Activated naive CD8-positive, alpha-beta T cell treated with anti-CD3 and anti-CD28 coated beads for 36 hours (primary cell): Measurements from ENCODE around the gene MFNG. TPM values are rescaled to one million over a fixed set of nuclear protein-coding genes. Genes with fewer than 3 reads are reported as not detected.

Experiments used
- DNase-seq: peaks from one replicate; pipeline ENCODE4 v3.0.0; 2021
- H3K27ac Mint-ChIP-seq: one replicate; pipeline ENCODE4 v1.8.0; 2022; ENCODE audit warnings: mild to moderate bottlenecking, moderate library complexity, mixed read lengths
- H3K27me3 Mint-ChIP-seq: one replicate; pipeline ENCODE4 v1.8.0; 2022; ENCODE audit warnings: mild to moderate bottlenecking, mixed read lengths
- H3K36me3 Mint-ChIP-seq: one replicate; pipeline ENCODE4 v1.8.0; 2021; ENCODE audit warnings: mild to moderate bottlenecking, mixed read lengths
- H3K4me1 Mint-ChIP-seq: one replicate; pipeline ENCODE4 v1.8.0; 2021; ENCODE audit warnings: mixed read lengths
- H3K4me3 Mint-ChIP-seq: one replicate; pipeline ENCODE4 v1.8.0; 2022; ENCODE audit warnings: mild to moderate bottlenecking, moderate library complexity, mixed read lengths
- H3K9me3 Mint-ChIP-seq: one replicate; pipeline ENCODE4 v1.8.0; 2022; ENCODE audit warnings: mixed read lengths
- total RNA-seq, 2 experiments: library from RNA; stranded (reverse); gene quantifications; one replicate each; pipeline ENCODE4 v1.2.3, GENCODE V29; 2021

Gene MFNG
- total RNA-seq, 2 experiments from 2014 or later = 193 to 204 TPM

GRCh38 chr22:37462436-37462835 lies 23.7 kb downstream of the MFNG start:
- Mint-ChIP-seq H3K9me3 (no peaks in the 10 kb centered on the region), H3K27ac (no peak overlapping the region), H3K4me1 (peaks cover 11% of the 10 kb centered on the region), H3K36me3 (peaks cover 7% of the 10 kb centered on the region), H3K4me3 (no peak overlapping the region), H3K27me3 (no peaks in the 10 kb centered on the region)
- no peak for DNase-seq

GRCh38 chr22:37461961-37462360 lies 24.2 kb downstream of the MFNG start:
- peaks cover 14% of the 10 kb centered on the region for H3K4me1 Mint-ChIP-seq
- no peak for DNase-seq
- no peak overlapping the region for H3K27ac Mint-ChIP-seq
- no peaks in the 10 kb centered on the region for H3K9me3 Mint-ChIP-seq
- peaks cover 7% of the 10 kb centered on the region for H3K36me3 Mint-ChIP-seq
- H3K27me3 Mint-ChIP-seq = no peaks in the 10 kb centered on the region
- no peak overlapping the region for H3K4me3 Mint-ChIP-seq

GRCh38 chr22:37460684-37461083 lies 25.5 kb downstream of the MFNG start:
- Mint-ChIP-seq H3K4me1 (peaks cover 12% of the 10 kb centered on the region), H3K9me3 (no peaks in the 10 kb centered on the region), H3K4me3 (no peak overlapping the region), H3K27ac (no peak overlapping the region), H3K27me3 (no peaks in the 10 kb centered on the region), H3K36me3 (peaks cover 5% of the 10 kb centered on the region)
- DNase-seq = no peak

DNA sequence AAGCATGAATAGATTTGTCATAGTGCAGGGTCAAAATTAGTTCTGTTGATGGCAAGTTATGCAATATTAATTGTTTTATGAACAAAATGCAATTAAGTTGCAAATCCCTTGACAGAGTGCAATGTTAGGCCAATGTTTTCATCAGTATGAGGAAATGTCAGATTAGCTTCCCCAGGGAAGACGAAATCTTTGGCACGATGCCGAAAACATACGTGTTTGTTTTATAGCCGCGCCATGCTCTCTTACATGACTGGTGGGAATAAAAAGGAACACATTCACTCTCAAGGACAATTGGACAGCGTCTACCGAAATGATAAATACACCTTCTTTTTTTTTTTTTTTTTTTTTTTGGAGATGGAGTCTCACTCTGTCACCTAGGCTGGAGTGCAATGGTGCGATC lies 27.0 kb downstream of the MFNG start:
- H3K36me3 Mint-ChIP-seq = peaks cover 2% of the 10 kb centered on the region
- no peaks in the 10 kb centered on the region for H3K27me3 Mint-ChIP-seq
- H3K27ac Mint-ChIP-seq = no peak overlapping the region
- no peaks in the 10 kb centered on the region for H3K9me3 Mint-ChIP-seq
- peaks cover 7% of the 10 kb centered on the region for H3K4me1 Mint-ChIP-seq
- no peak overlapping the region for H3K4me3 Mint-ChIP-seq
- DNase-seq = no peak

DNA sequence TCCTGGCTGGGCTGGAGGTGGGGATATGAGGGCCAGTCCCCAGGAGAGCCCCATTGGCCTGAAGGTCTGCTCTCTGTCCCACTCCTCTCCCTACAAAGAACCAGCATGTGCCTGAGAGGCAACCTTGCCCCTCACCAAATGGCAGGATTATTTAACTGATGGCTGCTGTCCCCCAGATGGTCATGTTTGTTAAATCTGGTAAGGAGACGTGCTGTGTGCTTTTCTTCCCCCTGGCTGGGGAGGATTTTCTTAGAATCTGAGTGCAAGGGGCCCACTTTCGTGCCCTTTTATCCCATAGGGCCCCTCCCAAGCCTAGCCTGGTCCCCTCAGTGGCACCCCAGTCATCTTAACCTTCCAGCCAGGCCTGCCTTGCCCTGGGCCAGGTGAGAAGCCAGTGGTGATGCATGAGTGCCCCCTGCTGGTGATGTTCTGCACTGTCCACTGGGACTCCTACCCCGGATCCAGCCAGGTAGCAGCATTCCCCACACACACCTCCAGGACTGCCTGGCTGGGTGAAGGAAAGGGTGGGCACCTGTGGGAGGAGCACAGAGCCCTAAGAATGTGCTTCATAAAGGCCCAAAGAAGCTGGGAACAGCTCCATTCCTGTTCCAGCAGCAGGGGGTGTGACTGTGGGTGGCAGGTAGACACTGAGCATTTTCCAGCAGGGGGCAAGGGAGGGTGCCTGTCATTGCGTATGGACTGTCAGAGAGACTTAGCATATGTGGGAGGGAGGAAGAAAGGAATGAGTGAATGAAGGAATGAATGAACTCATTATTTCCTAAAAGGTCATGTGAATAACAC lies 28.9 kb downstream of the MFNG start:
- peak; percentile 76 for DNase-seq

DNA sequence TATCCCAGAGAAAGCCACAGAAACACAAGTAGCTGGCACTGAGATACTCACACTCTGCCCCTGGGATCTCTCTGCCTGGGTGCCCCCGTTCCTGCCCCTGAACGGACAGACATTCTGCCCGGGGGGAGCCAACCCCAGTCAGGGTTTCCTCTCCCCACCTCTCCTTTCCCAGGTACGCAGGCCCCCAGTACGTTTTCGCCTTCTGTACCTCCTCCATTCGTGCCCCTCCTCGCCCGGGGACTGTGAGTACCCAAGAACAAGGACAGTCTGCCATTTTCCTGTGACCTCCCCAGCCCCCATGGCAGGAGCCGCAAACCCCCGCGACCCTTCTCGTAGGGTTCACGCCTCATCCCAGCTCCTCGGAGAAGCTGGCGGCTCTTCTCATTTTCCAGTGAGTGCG lies 29.8 kb downstream of the MFNG start:
- Mint-ChIP-seq H3K27me3 (no peaks in the 10 kb centered on the region), H3K27ac (no peak overlapping the region)

More for the DNA sequence above, 28.9 kb downstream of the MFNG start:
- Mint-ChIP-seq H3K27me3 (no peaks in the 10 kb centered on the region), H3K36me3 (peaks cover 2% of the 10 kb centered on the region), H3K4me3 (no peak overlapping the region), H3K4me1 (peaks cover 5% of the 10 kb centered on the region), H3K9me3 (no peaks in the 10 kb centered on the region), H3K27ac (no peak overlapping the region)

GRCh38 chr22:37455896-37456295 lies 30.3 kb downstream of the MFNG start:
- Mint-ChIP-seq H3K4me3 (no peak overlapping the region), H3K4me1 (peaks cover 5% of the 10 kb centered on the region), H3K9me3 (no peaks in the 10 kb centered on the region), H3K27me3 (no peaks in the 10 kb centered on the region), H3K27ac (no peak overlapping the region), H3K36me3 (peaks cover 4% of the 10 kb centered on the region)
- DNase-seq = no peak

More for the DNA sequence above, 29.8 kb downstream of the MFNG start:
- H3K4me1 Mint-ChIP-seq = peaks cover 5% of the 10 kb centered on the region
- DNase-seq = no peak
- H3K4me3 Mint-ChIP-seq = no peak overlapping the region
- H3K36me3 Mint-ChIP-seq = peaks cover 2% of the 10 kb centered on the region
- H3K9me3 Mint-ChIP-seq = no peaks in the 10 kb centered on the region

DNA sequence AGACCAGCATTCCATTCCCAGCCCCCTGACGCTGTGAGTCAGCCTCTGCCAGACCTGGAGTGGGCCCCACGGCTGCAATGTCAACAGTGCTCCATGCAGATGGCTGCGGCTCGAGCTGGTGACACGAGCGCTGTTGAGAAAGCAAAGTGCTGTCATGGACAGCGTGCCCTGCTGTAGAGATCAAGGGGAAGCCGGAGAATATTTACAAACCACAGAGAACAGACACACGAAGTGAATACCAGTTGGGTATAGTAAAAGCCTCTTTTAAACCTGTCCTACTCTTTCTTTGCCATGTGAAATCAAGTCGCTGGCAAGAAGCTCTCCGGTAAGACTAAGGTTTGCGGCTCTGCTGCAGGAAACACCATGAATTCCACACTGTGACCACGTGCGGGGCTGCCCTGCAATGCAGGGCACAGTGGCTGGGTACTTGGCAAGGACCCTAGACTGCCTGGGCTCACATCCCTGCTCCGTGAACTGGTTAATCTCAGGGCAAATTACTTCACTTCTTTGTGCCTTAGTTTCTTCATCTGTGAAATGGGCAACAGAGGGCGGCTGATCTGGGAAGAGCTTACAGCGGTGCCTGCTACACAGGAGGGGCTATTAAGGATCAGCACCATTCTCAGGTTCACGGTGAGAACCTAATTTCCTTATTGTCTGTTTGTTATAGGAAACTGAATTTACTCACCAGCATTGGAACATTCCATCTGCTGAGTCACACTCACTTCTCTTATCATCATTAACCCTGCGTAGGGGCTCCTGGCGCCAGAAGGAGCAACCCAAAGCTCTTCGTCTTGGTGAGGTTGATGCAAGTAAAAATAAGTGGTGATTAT lies 31.1 kb downstream of the MFNG start:
- no peak for DNase-seq
- no peak overlapping the region for H3K4me3 Mint-ChIP-seq
- no peaks in the 10 kb centered on the region for H3K27me3 Mint-ChIP-seq
- H3K9me3 Mint-ChIP-seq = no peaks in the 10 kb centered on the region
- H3K4me1 Mint-ChIP-seq = peaks cover 12% of the 10 kb centered on the region
- H3K27ac Mint-ChIP-seq = no peak overlapping the region
- H3K36me3 Mint-ChIP-seq = peaks cover 2% of the 10 kb centered on the region

DNA sequence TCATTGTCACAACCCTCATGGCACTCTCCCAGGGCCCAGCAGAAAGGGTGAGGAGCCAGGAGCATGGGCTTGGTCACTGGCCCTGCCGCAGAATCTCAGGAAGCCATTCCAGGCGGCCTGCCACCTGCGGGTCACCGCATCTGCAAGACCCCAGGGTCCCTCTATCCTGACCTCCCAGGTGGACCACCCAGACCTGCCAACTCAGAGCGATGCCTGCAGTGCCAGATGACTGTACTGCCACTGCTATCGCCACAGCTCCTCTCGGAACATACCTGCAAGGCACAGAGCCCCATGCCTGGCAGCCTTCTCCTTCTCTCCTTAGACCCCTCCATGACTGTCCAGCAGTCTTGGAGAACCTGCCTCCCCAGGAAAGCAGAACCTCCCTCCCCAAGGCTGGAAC lies 32.5 kb downstream of the MFNG start:
- Mint-ChIP-seq H3K4me1 (peaks cover 12% of the 10 kb centered on the region), H3K4me3 (no peak overlapping the region), H3K27ac (no peak overlapping the region), H3K9me3 (no peaks in the 10 kb centered on the region), H3K36me3 (peaks cover 2% of the 10 kb centered on the region), H3K27me3 (no peaks in the 10 kb centered on the region)
- no peak for DNase-seq

DNA sequence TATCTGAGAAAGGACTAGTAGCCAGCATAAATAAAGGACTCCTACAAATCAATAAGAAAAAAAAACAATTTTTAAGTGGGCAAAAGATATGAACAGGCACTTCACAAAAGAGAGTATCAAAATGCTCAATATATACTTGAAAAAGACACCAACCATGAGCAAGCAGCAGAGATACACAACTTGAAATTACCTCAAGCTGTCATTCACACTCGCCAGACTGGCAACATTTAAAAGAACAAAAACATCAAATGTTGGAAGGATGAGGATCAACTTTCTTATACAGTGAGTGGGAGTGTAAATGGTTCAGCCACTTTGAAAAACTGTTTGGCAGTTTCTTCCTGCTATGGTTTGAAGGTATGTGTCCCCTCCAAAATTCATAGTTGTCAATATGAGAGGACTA lies 35.0 kb downstream of the MFNG start:
- peaks cover 2% of the 10 kb centered on the region for H3K36me3 Mint-ChIP-seq
- peaks cover 7% of the 10 kb centered on the region for H3K4me1 Mint-ChIP-seq
- no peaks in the 10 kb centered on the region for H3K9me3 Mint-ChIP-seq
- H3K27me3 Mint-ChIP-seq = no peaks in the 10 kb centered on the region
- no peak overlapping the region for H3K4me3 Mint-ChIP-seq
- no peak overlapping the region for H3K27ac Mint-ChIP-seq
- no peak for DNase-seq

DNA sequence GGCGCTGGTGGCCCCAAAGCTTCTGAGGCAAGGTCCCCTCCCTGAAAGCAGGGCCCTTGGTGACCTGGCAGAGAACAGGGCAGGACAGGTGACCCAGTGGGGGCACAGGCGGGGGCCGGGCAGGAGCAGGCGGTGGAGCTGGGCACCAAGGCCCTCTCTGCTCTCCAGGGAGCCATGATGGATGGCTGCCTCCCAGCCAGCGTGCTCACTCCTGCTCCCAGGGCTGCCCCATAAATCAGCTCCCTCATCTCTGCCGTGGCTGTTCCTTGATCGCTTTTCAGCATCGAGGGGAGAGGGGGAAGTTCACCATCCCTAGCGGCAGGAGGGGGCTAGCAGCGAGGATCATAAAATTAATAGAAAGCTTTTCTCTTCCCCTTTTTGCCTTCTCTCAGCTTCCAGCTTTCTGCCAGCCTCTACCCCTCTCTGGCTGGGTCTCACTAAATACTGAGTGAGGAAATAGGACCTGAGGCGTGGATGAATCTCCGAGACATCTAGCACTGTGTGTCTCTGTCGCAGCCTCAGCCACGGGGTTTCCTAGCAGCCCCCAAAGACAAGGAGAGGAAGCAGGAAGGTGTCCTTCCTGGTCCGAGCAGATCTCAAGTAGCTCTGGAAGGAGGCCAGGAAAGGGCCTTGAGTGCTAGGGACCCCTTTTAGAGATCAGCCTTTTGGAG lies 36.7 kb downstream of the MFNG start:
- Mint-ChIP-seq H3K36me3 (peaks cover 2% of the 10 kb centered on the region), H3K27me3 (no peaks in the 10 kb centered on the region), H3K4me3 (no peak overlapping the region), H3K27ac (no peak overlapping the region), H3K4me1 (peaks cover 7% of the 10 kb centered on the region), H3K9me3 (no peaks in the 10 kb centered on the region)
- no peak for DNase-seq

- H3K9me3 Mint-ChIP-seq = no peaks in the 10 kb centered on the region
- H3K4me3 Mint-ChIP-seq = no peak overlapping the region
- no peaks in the 10 kb centered on the region for H3K27me3 Mint-ChIP-seq
- no peak overlapping the region for H3K27ac Mint-ChIP-seq
- H3K36me3 Mint-ChIP-seq = peaks cover 2% of the 10 kb centered on the region
- peaks cover 7% of the 10 kb centered on the region for H3K4me1 Mint-ChIP-seq
- DNase-seq = no peak
Measured at GRCh38 chr22:37448516-37449127, 37.6 kb downstream of the MFNG start.

DNA sequence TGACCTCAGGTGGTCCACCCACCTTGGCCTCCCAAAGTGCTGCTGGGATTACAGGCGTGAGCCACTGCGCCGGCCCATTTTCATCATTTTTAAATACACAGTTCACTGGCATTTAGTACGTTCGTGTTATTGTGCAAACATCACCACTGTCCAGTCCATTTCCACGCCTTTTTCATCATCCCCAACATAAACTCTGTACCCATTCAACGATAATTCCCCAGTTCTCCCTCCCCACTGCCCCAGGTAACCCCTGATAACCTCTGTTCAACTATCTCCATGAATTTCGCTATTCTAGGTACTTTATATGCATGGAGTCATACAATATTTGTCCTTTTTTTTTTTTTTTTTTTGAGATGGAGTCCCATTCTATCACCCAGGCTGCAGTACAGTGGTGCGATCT lies 40.7 kb downstream of the MFNG start:
- Mint-ChIP-seq H3K4me1 (peaks cover 8% of the 10 kb centered on the region), H3K36me3 (peaks cover 3% of the 10 kb centered on the region), H3K27ac (no peak overlapping the region), H3K4me3 (no peak overlapping the region), H3K9me3 (peaks cover 3% of the 10 kb centered on the region), H3K27me3 (no peaks in the 10 kb centered on the region)
- DNase-seq = no peak

- peaks cover 3% of the 10 kb centered on the region for H3K36me3 Mint-ChIP-seq
- DNase-seq = no peak
- H3K27ac Mint-ChIP-seq = no peak overlapping the region
- H3K27me3 Mint-ChIP-seq = no peaks in the 10 kb centered on the region
- peaks cover 3% of the 10 kb centered on the region for H3K9me3 Mint-ChIP-seq
- H3K4me3 Mint-ChIP-seq = no peak overlapping the region
- peaks cover 4% of the 10 kb centered on the region for H3K4me1 Mint-ChIP-seq
Measured at GRCh38 chr22:37443977-37444376, 42.2 kb downstream of the MFNG start.

GRCh38 chr22:37443086-37443485 lies 43.1 kb downstream of the MFNG start:
- Mint-ChIP-seq H3K4me3 (no peak overlapping the region), H3K36me3 (peaks cover 3% of the 10 kb centered on the region), H3K27ac (no peak overlapping the region), H3K4me1 (peaks cover 4% of the 10 kb centered on the region), H3K9me3 (peaks cover 3% of the 10 kb centered on the region), H3K27me3 (no peaks in the 10 kb centered on the region)
- no peak for DNase-seq
